ENCODE results near the gene ALMS1. TPM values are rescaled to one million over a fixed set of nuclear protein-coding genes. Genes with fewer than 3 reads are reported as not detected.
"Not testable (repeated sequence)": the region's sequence is repeated elsewhere in the genome, so short reads cannot be mapped to it uniquely, and the experiment has no call there.

ALMS1 gene
- polyA plus RNA-seq, 3 donors: 0.55 to 5.2 (median 0.64) TPM

DNA sequence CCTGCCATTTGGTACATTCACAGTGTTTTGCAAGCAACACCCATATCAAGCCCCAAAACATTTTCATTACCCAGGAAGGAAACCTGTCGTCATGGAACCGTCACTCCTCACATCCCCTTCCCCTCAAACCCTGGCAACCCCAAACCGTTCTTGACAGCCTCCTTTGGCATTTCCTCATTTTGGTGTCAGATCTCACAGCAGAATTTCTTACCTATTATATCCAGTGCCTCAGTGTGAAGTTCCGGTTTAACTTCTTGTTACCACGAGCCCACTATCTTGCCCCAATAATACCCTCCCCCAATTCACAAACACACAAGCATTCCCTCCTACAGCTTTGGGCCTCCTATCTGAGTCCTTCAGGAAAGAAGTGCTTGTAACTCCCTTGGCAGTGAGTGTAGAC is 240.6 kb downstream of the ALMS1 start:
- H3K79me2 ChIP-seq (ENCODE audit: insufficient read depth, low read length); H3K27ac ChIP-seq (ENCODE audit: low read depth in 1 of 2, low read length in 2 of 2); DNase-seq; H3K27me3 ChIP-seq (ENCODE audit: control insufficient read depth in 2 of 2, insufficient read depth in 2 of 2, low read length in 2 of 2); H2AFZ ChIP-seq (ENCODE audit: insufficient read depth, low read depth, low read length, poor library complexity, severe bottlenecking); H3K36me3 ChIP-seq (replicated peaks in 1 of 2; ENCODE audit: control insufficient read depth in 1 of 2, insufficient read depth in 2 of 2, low read length in 2 of 2); H3K27me3 Mint-ChIP-seq (ENCODE audit: low read depth in 3 of 3); H3K9me3 ChIP-seq (replicated peaks in 1 of 2; ENCODE audit: control insufficient read depth in 1 of 2, insufficient read depth in 1 of 2, low read length in 2 of 2); H3K36me3 Mint-ChIP-seq; H4K20me1 ChIP-seq (ENCODE audit: insufficient read depth, low read length); intact Hi-C loops (cut with micrococcal nuclease); H3K4me3 Mint-ChIP-seq; H3K9me3 Mint-ChIP-seq; H3K9ac ChIP-seq (ENCODE audit: insufficient read depth, low read length, poor library complexity, severe bottlenecking); H3K4me3 ChIP-seq (replicated peaks in 1 of 3; ENCODE audit: low read depth in 2 of 3, low read length in 3 of 3); H3K4me1 ChIP-seq (ENCODE audit: control insufficient read depth in 1 of 2, insufficient read depth in 2 of 2, low read length in 2 of 2); H3K4me2 ChIP-seq (replicated peaks; ENCODE audit: extremely low read depth, low read length, poor library complexity, severe bottlenecking): not testable (repeated sequence)
- Mint-ChIP-seq H3K27ac (peak overlapping the region in 2 of 7 donors; percentile 25 to 43), H3K4me1 (peaks cover 15% of the 10 kb centered on the region)
- WGBS (ENCODE audit: insufficient coverage): no CpG with 5 or more reads among the region's 5 CpGs

DNA sequence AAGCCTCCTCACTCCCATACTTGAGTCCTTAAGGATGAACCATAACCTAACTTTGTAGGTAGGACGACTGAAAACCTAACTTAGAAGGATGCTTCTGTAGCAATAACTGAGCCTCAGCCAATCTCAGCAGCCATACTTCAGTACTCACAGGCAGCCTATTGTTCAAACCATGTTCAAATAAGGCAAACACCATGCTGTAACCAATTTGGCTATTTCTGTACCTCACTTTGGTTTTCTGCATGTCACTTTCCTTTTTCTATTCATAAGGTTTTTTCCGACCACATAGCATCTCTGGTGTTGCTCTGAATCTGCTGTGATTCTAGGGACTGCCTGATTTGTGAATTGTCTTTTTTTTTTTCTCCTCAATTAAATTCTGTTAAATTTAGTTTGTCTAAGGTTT is 242.9 kb downstream of the ALMS1 start:
- DNase-seq; H3K4me3 Mint-ChIP-seq; H3K27me3 ChIP-seq (ENCODE audit: control insufficient read depth in 2 of 2, insufficient read depth in 2 of 2, low read length in 2 of 2); H3K27ac ChIP-seq (ENCODE audit: low read depth in 1 of 2, low read length in 2 of 2); H3K4me1 ChIP-seq (ENCODE audit: control insufficient read depth in 1 of 2, insufficient read depth in 2 of 2, low read length in 2 of 2); H3K36me3 Mint-ChIP-seq; H3K9me3 ChIP-seq (replicated peaks in 1 of 2; ENCODE audit: control insufficient read depth in 1 of 2, insufficient read depth in 1 of 2, low read length in 2 of 2); H3K36me3 ChIP-seq (replicated peaks in 1 of 2; ENCODE audit: control insufficient read depth in 1 of 2, insufficient read depth in 2 of 2, low read length in 2 of 2); H3K9me3 Mint-ChIP-seq; H2AFZ ChIP-seq (ENCODE audit: insufficient read depth, low read depth, low read length, poor library complexity, severe bottlenecking); H3K27ac Mint-ChIP-seq; H4K20me1 ChIP-seq (ENCODE audit: insufficient read depth, low read length); H3K4me2 ChIP-seq (replicated peaks; ENCODE audit: extremely low read depth, low read length, poor library complexity, severe bottlenecking); H3K9ac ChIP-seq (ENCODE audit: insufficient read depth, low read length, poor library complexity, severe bottlenecking); intact Hi-C loops (cut with micrococcal nuclease); H3K4me3 ChIP-seq (replicated peaks in 1 of 3; ENCODE audit: low read depth in 2 of 3, low read length in 3 of 3); H3K27me3 Mint-ChIP-seq (ENCODE audit: low read depth in 3 of 3); H3K79me2 ChIP-seq (ENCODE audit: insufficient read depth, low read length): not testable (repeated sequence)
- peaks cover 15% of the 10 kb centered on the region for H3K4me1 Mint-ChIP-seq
- 86% methylated on average over 1 of the region's 2 CpGs for WGBS (ENCODE audit: insufficient coverage)

DNA sequence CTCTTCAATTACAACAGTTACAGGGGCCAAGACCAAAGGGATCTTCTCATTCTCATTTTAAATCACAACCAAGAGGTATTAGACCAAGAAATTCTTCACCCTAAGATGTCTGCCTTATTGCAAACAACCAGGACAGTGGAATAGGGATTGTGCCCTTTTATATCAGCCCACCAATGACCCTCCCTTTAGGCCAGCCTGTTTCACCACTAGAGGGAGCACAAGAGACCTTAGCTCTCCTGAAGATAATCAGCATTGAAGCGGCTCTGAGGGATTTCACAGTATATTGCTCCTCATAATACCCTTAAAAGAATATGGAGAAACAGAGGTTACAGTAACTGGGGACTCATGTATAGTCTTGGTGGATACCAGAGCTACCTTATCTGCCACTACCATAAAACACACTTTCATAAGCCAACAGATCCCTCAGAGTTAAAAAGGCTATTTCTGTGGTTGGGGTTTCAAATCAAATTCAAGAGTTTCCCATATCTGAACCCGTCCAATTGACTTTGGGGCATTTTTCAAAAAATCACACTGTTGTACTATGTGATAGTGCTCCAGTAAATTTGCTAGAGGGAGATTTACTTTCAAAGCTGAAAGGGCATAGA is 245.1 kb downstream of the ALMS1 start:
- H3K79me2 ChIP-seq (ENCODE audit: insufficient read depth, low read length); H3K27ac Mint-ChIP-seq; H3K4me1 ChIP-seq (ENCODE audit: control insufficient read depth in 1 of 2, insufficient read depth in 2 of 2, low read length in 2 of 2); H3K4me3 Mint-ChIP-seq; H3K4me3 ChIP-seq (replicated peaks in 1 of 3; ENCODE audit: low read depth in 2 of 3, low read length in 3 of 3); H3K27me3 ChIP-seq (ENCODE audit: control insufficient read depth in 2 of 2, insufficient read depth in 2 of 2, low read length in 2 of 2); H3K9ac ChIP-seq (ENCODE audit: insufficient read depth, low read length, poor library complexity, severe bottlenecking); H3K9me3 Mint-ChIP-seq; H3K36me3 Mint-ChIP-seq; intact Hi-C loops (cut with micrococcal nuclease); H3K9me3 ChIP-seq (replicated peaks in 1 of 2; ENCODE audit: control insufficient read depth in 1 of 2, insufficient read depth in 1 of 2, low read length in 2 of 2); H4K20me1 ChIP-seq (ENCODE audit: insufficient read depth, low read length); H2AFZ ChIP-seq (ENCODE audit: insufficient read depth, low read depth, low read length, poor library complexity, severe bottlenecking); H3K27ac ChIP-seq (ENCODE audit: low read depth in 1 of 2, low read length in 2 of 2); H3K4me2 ChIP-seq (replicated peaks; ENCODE audit: extremely low read depth, low read length, poor library complexity, severe bottlenecking); H3K36me3 ChIP-seq (replicated peaks in 1 of 2; ENCODE audit: control insufficient read depth in 1 of 2, insufficient read depth in 2 of 2, low read length in 2 of 2); H3K27me3 Mint-ChIP-seq (ENCODE audit: low read depth in 3 of 3); DNase-seq: not testable (repeated sequence)
- TF ChIP-seq, protein P1, sequence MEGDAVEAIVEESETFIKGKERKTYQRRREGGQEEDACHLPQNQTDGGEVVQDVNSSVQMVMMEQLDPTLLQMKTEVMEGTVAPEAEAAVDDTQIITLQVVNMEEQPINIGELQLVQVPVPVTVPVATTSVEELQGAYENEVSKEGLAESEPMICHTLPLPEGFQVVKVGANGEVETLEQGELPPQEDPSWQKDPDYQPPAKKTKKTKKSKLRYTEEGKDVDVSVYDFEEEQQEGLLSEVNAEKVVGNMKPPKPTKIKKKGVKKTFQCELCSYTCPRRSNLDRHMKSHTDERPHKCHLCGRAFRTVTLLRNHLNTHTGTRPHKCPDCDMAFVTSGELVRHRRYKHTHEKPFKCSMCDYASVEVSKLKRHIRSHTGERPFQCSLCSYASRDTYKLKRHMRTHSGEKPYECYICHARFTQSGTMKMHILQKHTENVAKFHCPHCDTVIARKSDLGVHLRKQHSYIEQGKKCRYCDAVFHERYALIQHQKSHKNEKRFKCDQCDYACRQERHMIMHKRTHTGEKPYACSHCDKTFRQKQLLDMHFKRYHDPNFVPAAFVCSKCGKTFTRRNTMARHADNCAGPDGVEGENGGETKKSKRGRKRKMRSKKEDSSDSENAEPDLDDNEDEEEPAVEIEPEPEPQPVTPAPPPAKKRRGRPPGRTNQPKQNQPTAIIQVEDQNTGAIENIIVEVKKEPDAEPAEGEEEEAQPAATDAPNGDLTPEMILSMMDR (IDR thresholded peaks at IDR 0.05): peak; percentile 77
- WGBS (ENCODE audit: insufficient coverage): no CpG with 5 or more reads among the region's 2 CpGs
- H3K4me1 Mint-ChIP-seq: peaks cover 11% of the 10 kb centered on the region

DNA sequence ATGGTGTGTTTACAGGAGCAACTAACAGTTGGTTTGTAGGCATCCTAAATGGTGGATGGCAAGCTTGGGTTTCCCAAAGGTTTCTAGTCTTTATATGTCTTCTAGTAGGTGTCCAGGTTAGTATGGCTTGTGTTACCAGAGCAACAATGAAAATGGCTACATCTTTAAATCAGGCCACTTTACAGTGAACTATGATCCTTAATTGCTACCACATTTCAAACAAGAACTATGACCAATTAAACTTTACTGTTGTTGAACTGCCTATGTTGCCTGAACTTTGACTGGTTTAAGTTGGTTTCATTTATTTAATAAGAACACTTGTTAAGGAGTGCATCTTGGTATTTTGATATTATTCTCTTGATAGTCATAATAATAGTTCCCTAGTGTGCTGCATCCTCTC is 251.3 kb downstream of the ALMS1 start:
- H3K79me2 ChIP-seq (ENCODE audit: insufficient read depth, low read length); H3K27me3 ChIP-seq (ENCODE audit: control insufficient read depth in 2 of 2, insufficient read depth in 2 of 2, low read length in 2 of 2); intact Hi-C loops (cut with micrococcal nuclease); H3K4me3 Mint-ChIP-seq; H3K9ac ChIP-seq (ENCODE audit: insufficient read depth, low read length, poor library complexity, severe bottlenecking); H3K9me3 Mint-ChIP-seq; H3K36me3 ChIP-seq (replicated peaks in 1 of 2; ENCODE audit: control insufficient read depth in 1 of 2, insufficient read depth in 2 of 2, low read length in 2 of 2); H3K36me3 Mint-ChIP-seq; H4K20me1 ChIP-seq (ENCODE audit: insufficient read depth, low read length); H3K9me3 ChIP-seq (replicated peaks in 1 of 2; ENCODE audit: control insufficient read depth in 1 of 2, insufficient read depth in 1 of 2, low read length in 2 of 2); H2AFZ ChIP-seq (ENCODE audit: insufficient read depth, low read depth, low read length, poor library complexity, severe bottlenecking); H3K27ac Mint-ChIP-seq; H3K4me1 Mint-ChIP-seq; H3K4me3 ChIP-seq (replicated peaks in 1 of 3; ENCODE audit: low read depth in 2 of 3, low read length in 3 of 3); H3K27ac ChIP-seq (ENCODE audit: low read depth in 1 of 2, low read length in 2 of 2); DNase-seq; H3K27me3 Mint-ChIP-seq (ENCODE audit: low read depth in 3 of 3); H3K4me2 ChIP-seq (replicated peaks; ENCODE audit: extremely low read depth, low read length, poor library complexity, severe bottlenecking); H3K4me1 ChIP-seq (ENCODE audit: control insufficient read depth in 1 of 2, insufficient read depth in 2 of 2, low read length in 2 of 2): not testable (repeated sequence)
